GM18499 (cell line): ENCODE results near the gene TBKBP1.

ENCODE experiments used
- ATAC-seq: cut with Tn5 transposase; IDR thresholded peaks from one replicate; pipeline ENCODE4 v1.9.1; 2021; ENCODE audit warnings: moderate number of reproducible peaks; ENCODE audit not compliant: insufficient read depth, unreplicated experiment

The TBKBP1 gene

GRCh38 chr17:47693731-47694580, at the start of gene TBKBP1:
Gene TBKBP1, plus strand, starts transcription at chr17:47694161. Its CDS starts 1,952 bp downstream, at chr17:47696113.
- no peak for ATAC-seq

GRCh38 chr17:47644324-47644723, 49.6 kb upstream of the TBKBP1 start:
- no peak for ATAC-seq

- ATAC-seq, result peak; percentile 59
These were observed 44.6 kb upstream of the TBKBP1 start, which contains the start of gene KPNB1 for GRCh38 chr17:47649153-47649971. Gene KPNB1, plus strand, starts transcription at chr17:47649919. Its CDS starts 326 bp downstream, at chr17:47650245.

- no peak for ATAC-seq
These were observed 43.9 kb upstream of the TBKBP1 start for GRCh38 chr17:47649972-47650524.

GRCh38 chr17:47650525-47651522, 43.1 kb upstream of the TBKBP1 start:
- ATAC-seq, result peak; percentile 36

GRCh38 chr17:47651704-47652103, 42.3 kb upstream of the TBKBP1 start:
- no peak for ATAC-seq

- no peak for ATAC-seq
These were observed 41.4 kb upstream of the TBKBP1 start for GRCh38 chr17:47652570-47652969.

- no peak for ATAC-seq
These were observed 40.5 kb upstream of the TBKBP1 start for GRCh38 chr17:47653442-47653841.

- ATAC-seq, result no peak
These were observed 39.0 kb upstream of the TBKBP1 start for GRCh38 chr17:47654991-47655390.

- ATAC-seq, result no peak
These were observed 33.9 kb upstream of the TBKBP1 start for GRCh38 chr17:47660064-47660492.

- ATAC-seq, result no peak
These were observed 29.9 kb upstream of the TBKBP1 start for GRCh38 chr17:47663912-47664623.

GRCh38 chr17:47664624-47664941, 29.4 kb upstream of the TBKBP1 start:
- ATAC-seq, result no peak

- ATAC-seq, result no peak
These were observed 28.3 kb upstream of the TBKBP1 start for GRCh38 chr17:47665655-47666054.

GRCh38 chr17:47669081-47669480, 24.9 kb upstream of the TBKBP1 start:
- no peak for ATAC-seq

- no peak for ATAC-seq
These were observed 23.9 kb upstream of the TBKBP1 start for GRCh38 chr17:47670064-47670463.

- ATAC-seq, result no peak
These were observed 19.5 kb upstream of the TBKBP1 start for GRCh38 chr17:47674499-47674898.

- ATAC-seq, result no peak
These were observed 18.4 kb upstream of the TBKBP1 start for GRCh38 chr17:47675380-47676198.

- no peak for ATAC-seq
These were observed 17.8 kb upstream of the TBKBP1 start for GRCh38 chr17:47676199-47676472.
